Left cardiac atrium (tissue), 4 donors: ENCODE data around the gene MCF2L. TPM values are rescaled to one million over a fixed set of nuclear protein-coding genes. Genes with fewer than 3 reads are reported as not detected.
A peak's percentile ranks its signal among the peaks of the same experiment; 100 is the strongest.
"Not testable (repeated sequence)": the region's sequence is repeated elsewhere in the genome, so short reads cannot be mapped to it uniquely, and the experiment has no call there.

Source experiments
- ATAC-seq, 2 donors: fragments of 200-7000 bp; cut with Tn5 transposase; one replicate each; pipeline ENCODE4 v1.9.1; 2020; ENCODE audit warnings: mild to moderate bottlenecking in 2 of 2, moderate library complexity in 2 of 2
- DNase-seq: peaks from one replicate; pipeline ENCODE4 v3.0.0-alpha.2; 2020
- intact Hi-C, 2 donors: fragments of 100-400 bp; cut with DNase I; formaldehyde crosslinking; loops; one replicate each; pipeline versions ENCODE4 v1.14.1 to v1.15.1; 2022 to 2023
- total RNA-seq, 2 donors: library from RNA; stranded (reverse); fragmentation: NEBNext Ultra II Directional; extraction: Animal tissue kit (Norgen Biotek cat#: 25700); gene quantifications; one replicate each; pipeline ENCODE4 v1.2.1, GENCODE V29; 2021
- donor health status: DM: no; HTN: yes; CAD: no.
- donor health status: DM: no; HTN: yes; CAD: no; lungs with severe emphysema.
- donor health status: DM: yes; HTN: yes; CAD: no.
- donor health status: Dilated cardiomyopathy.

Gene MCF2L
- total RNA-seq, 2 donors from 2014 or later, result 39.1 to 41.6 TPM

DNA sequence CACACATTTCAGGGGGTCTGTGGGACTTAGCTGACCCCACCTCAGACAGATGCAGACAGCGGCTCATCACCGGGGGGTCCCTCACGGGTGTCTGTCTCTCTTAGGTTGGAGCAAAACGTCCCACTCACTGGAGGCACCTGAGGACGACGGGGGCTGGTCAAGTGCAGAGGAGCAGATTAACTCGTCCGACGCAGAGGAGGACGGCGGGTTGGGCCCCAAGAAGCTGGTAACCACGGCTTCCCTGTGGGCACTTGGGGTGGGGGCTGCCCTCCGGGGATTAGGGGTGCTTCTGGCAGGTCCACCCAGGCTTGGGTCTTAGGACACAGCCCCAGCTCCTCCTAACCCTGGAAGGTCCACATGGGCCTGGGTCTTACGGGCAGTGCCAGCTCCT, 125.4 kb downstream of the MCF2L start:
- no peak for ATAC-seq
- no peak for DNase-seq
- intact Hi-C loops, result no loop called here

DNA sequence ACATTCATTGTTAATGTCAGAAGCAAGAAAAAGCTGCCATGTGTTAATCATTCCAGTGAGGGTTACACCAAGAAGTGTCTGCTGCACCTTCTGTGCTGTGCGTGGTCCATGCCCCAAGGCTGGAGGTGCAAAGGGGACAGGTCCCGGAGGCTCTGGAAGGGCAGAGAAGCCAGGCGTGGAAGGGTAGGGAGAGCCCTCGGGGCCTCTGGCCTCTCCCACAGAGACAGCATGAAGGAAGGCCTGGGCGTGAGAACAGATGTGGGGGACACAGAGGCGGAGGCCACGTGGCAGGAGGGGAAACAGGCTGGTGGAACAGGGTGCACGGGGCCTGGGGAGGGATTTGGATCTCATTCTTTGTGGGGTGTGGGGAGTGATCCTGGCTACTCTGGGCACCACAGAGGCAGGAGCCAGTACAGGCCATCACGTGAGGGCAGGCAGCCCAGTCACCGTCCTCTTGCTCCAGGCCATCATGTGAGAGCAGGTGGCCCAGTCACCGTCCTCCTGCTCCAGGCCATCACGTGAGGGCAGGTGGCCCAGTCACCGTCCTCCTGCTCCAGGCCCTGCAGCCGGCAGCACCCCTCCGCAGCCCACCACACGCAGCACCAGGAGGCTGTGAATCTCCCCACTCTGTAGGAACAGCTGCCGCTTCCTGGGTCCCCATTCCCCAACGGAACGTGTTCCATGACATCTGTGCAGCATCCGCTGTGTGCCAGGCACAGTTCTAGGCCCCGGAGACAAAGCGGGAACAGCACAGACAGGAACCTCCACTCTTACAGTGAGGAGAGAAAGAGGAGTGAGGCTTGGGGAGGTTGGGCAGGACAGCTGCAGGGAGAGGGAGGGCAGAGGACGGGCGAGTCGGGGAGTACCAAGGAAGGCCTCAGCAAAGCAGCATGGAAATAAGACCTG, 126.4 kb downstream of the MCF2L start:
- intact Hi-C loops, result no loop called here
- DNase-seq (no peak), ATAC-seq (no peak)

DNA sequence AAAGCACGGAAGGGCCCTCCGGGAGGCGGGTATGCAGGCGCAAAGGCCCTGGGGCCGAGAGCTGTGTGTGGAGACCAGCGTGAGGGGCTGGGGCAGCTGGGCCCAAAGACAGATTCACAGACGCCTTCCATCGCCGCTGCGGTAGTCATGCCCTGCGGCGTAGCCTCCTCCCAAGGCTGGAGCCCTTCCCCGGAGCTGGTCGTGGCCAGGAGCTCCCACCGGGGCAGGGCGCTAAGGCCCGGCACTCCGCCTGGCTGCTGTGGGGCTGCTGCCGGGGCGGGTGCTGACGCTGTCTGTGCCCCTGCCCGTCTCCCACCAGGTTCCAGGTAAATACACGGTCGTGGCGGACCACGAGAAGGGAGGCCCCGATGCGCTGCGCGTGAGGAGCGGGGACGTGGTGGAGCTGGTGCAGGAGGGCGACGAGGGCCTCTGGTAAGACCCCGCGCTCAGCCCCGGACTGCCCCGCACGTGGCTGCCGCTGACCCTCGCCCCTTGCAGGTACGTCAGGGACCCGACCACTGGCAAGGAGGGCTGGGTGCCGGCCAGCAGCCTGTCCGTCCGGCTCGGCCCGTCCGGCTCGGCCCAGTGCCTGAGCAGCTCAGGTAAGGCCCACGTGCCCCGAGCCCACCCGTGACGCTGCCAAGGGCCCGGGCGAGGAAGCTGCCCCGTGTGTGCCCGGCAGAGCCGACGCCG, 127.2 kb downstream of the MCF2L start:
- no peak for ATAC-seq
- DNase-seq, result no peak

DNA sequence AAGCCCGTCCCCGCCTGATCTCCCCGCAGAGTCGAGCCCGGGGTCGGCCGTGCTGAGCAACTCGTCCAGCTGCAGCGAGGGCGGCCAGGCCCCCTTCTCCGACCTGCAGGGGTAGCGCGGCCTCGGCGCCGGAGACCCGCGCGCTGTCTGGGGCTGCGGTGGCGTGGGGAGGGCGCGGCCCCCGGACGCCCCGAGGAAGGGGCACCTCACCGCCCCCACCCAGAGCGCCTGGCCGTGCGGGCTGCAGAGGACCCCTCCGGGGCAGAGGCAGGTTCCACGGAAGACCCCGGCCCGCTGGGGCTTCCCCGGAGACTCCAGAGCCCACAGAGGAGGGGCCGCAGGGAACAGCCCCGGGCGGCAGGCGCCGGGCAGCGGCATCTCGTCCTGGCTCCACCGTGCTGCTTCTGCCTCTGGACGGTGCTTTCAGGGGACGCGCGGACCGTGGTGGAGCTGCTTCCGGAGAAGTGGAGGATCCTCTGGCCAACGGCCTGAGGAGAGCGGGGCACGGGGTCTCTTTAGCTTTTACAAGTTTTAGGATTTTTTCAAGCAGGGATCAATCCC, 127.8 kb downstream of the MCF2L start:
- DNase-seq, result no peak
- no peak for ATAC-seq
- intact Hi-C loops, result no loop called here

More for the DNA sequence above, 127.2 kb downstream of the MCF2L start:
- intact Hi-C loops, result no loop called here

DNA sequence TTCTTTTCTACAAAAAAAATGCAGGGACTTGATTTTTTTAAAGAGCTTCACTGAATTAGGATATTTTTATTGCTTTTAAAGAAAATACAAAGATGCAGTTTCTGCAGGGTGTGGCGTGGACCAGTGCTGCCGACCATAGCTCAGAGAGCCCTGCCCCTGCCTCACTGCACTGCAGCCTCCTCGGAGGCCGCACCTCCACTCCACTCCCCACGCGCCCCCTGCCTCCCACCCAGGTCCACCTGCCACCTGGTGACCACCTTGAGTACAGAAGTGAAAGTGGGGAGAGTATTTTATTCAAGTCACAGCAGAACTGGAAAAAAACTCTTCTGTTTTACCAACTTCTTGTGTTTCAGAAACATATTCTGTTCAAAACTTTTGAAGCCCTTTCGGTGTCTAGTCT, 128.6 kb downstream of the MCF2L start:
- ATAC-seq, result no peak
- no peak for DNase-seq
- intact Hi-C loops, result no loop called here

DNA sequence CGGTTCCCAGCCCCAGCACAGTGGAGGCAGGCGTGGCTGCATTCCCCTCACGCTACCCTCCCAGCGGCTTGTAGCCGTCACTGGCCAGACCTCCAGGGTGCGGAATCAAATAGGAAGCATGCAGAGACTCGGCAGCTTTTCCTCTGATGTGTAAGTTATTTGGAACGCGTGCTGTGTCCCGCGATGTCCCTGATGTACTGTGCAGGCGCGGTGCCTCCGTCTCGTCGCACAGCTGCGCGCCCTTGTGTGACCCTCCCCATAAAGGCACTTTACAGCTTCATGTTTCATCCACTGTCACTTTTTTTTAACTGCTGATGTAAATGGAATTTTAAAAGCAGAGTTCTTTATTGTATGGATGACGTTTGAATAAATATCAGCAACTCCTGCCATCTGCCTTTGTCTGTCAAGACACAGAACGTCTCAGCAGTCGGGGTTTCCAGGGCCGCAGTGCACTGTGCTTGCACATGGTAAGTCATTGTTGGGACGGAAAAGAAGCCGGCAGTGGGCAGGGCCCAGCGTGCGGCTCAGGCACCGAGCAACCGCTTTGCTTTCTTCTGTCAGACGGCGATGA, 129.2 kb downstream of the MCF2L start:
- intact Hi-C loops, result no loop called here
- DNase-seq (no peak), ATAC-seq (no peak)

DNA sequence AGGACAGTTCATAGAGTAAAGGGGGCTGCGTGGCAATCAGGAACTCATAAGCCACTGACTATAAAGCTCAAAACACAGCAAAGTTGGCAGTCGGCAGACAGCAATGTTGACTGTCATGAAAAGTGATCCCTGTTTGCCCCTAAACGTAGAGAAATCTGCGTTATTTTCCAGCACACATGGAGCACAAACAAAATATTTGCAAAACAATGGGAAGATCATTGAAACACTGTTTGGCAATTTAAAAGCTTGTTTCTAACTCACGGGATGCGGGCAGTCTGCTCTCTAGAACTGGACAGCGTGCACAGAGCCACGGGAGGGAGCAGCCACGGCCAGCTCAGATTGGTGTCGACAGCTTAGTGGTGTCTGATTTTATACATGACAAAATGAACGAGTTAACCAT, 130.1 kb downstream of the MCF2L start:
- no peak for ATAC-seq

DNA sequence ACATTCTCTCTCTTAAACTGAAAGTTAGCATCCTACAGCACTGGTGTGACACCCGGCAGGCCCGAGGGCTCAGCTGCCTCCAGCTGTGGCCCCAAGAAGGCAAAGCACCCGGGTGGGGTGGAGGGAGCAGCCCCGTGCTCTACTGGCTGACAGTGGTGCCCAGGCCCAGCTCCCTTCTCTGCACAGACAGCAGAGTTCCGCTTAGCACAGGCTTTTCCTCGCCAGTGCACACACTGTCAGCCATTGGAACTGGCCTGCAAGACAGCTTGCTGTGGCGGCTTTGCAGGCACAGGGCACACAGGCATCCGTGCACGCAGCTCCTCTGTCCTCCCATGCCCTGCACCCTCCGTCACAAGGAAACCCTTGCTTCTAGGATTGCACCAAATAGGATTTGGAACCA, 133.3 kb downstream of the MCF2L start:
- ATAC-seq, intact Hi-C loops, DNase-seq: not testable (repeated sequence)

More for the DNA sequence above, 130.1 kb downstream of the MCF2L start:
- intact Hi-C loops, result no loop called here
- no peak for DNase-seq

DNA sequence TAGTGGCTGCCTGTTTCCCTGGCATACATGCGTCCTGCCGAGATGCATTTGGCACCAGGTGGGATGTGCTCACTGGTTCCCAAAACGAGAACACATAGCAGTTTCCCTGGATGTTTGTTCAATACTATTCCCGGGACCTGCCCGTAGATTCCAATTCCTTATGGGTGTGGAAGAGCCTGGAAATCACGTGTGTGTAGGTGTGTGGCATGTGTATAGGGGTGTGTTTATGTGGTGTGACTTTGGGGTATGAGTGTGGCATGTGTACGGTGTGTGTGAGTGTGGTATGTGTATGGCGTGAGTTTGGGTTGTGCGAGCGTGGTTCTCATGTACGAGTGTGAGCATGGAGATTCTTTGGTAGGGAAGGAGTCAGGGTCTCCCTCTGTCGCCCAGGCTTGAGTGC, 133.7 kb downstream of the MCF2L start:
- ATAC-seq, result no peak
- DNase-seq, result no peak
- intact Hi-C loops, result no loop called here

DNA sequence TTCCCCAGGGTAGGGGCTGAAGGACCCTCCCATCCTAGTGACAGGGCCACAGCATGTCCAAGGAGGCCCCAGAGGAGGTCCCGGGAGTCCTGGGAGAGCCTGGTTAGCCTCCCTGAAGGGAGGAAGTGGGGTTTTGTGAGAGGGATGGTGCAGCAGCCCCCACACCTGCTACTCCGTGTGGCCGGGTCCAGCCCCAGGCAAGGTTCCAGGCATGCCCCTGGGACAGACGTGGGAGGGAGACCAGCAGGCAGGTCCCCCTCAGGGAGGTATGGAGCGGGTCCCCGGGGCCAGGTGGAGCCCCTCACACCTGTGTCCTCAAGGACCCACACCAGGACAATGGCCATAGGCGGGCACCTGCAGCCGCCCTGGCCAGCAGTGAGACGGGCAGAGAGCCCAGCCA, 134.6 kb downstream of the MCF2L start:
- intact Hi-C loops, result no loop called here
- ATAC-seq (peak in 1 of 2 donors; percentile 27), DNase-seq (no peak)

DNA sequence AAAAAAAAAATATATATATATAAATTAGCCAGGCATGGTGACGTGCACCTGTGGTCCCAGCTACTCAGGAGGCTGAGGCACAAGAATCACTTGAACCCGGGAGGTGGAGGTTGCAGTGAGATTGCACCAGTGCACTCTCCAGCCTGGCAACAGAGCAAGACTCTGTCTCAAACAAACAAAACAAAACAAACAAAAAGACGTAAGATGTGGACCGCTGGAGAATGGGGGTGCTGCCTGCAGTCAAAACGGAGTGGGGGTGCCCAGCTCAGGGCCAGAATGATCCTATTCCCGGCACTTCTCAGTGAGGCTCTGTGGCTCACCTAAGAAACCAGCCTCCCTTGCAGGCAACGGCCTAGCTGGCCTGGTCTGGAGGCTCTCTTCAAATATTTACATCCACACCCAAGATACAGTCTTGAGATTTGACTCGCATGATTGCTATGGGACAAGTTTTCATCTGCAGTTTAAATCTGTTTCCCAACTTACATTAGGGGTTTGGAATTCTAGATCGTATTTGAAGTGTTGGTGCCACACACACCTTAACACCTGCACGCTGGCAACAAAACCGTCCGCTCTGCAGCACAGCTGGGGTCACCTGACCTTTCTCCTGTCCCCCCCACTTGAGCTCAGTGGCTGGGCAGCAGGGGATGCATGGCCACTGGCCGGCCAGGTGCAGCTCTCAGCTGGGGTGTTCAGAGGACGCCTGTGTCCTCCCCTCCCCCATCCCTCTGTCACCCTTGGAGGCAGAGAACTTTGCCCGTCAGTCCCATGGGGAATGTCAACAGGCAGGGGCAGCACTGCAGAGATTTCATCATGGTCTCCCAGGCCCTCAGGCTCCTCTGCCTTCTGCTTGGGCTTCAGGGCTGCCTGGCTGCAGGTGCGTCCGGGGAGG, 136.3 kb downstream of the MCF2L start, which contains the start of gene F7:
TSS of gene F7 (plus strand) at position 760 of the 889 bp plus-strand sequence. CDS start at position 811, 51 bp downstream.
- intact Hi-C loops, result no loop called here
- DNase-seq (no peak), ATAC-seq (no peak)

DNA sequence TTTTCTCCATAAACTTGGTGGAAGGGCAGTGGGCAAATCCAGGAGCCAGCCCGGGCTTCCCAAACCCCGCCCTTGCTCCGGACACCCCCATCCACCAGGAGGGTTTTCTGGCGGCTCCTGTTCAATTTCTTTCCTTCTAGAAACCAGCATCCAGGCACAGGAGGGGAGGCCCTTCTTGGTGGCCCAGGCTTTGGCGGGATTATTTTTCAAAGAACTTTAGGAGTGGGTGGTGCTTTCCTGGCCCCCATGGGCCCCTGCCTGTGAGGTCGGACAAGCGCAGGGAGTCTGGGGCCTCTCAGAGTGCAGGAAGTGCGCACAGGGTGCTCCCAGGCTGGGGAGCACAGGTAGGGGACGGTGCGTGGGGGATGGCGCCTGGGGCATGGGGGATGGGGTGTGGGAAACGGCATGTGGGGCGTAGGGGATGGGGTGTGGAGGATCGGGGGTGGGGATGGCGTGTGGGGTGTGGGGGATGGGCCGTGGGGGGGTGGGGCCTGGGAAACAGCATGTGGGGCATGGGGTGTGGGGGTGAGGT, 137.0 kb downstream of the MCF2L start:
- ATAC-seq (no peak), DNase-seq (no peak)
- intact Hi-C loops, result no loop called here

DNA sequence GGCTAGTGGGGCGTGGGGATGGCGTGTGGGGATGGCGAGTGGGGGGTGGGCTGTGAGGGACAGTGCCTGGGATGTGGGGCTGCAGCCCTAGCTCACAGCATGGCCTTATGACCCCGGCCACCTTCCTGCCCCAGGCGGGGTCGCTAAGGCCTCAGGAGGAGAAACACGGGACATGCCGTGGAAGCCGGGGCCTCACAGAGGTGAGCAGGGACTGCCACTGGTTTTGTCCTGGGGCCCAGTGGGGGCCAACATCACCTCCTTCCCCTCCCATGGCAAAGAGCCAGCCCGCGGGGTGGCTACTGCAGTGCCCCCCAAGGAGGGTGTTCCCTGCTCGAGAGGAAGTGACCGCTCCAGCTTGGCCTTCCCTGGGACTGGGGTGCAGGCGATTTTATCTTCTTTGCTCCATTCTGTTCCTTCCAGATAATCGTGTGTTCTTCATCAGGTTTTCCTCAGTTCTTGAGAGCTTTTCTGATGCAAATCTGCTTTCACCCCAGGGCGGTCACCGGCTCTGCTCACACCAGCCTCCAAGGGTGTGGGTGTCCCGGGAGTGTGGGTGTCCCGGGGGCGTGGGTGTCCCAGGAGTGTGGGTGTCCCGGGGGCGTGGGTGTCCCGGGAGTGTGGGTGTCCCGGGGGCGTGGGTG, 137.8 kb downstream of the MCF2L start:
- no peak for DNase-seq

DNA sequence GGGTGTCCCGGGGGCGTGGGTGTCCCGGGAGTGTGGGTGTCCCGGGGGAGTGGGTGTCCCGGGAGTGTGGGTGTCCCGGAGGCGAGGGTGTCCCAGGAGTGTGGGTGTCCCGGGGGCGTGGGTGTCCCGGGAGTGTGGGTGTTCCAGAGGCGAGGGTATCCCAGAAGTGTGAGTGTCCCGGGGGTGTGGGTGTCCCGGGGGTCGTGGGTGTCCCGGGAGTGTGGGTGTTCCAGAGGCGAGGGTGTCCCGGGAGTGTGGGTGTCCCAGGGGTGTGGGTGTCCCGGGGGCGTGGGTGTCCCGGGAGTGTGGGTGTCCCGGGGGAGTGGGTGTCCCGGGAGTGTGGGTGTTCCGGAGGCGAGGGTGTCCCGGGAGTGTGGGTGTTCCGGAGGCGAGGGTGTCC, 139.5 kb downstream of the MCF2L start:
- ATAC-seq, intact Hi-C loops: not testable (repeated sequence)
- peak; percentile 3 for DNase-seq

More for the DNA sequence above, 137.8 kb downstream of the MCF2L start:
- intact Hi-C loops, result no loop called here
- no peak for ATAC-seq

DNA sequence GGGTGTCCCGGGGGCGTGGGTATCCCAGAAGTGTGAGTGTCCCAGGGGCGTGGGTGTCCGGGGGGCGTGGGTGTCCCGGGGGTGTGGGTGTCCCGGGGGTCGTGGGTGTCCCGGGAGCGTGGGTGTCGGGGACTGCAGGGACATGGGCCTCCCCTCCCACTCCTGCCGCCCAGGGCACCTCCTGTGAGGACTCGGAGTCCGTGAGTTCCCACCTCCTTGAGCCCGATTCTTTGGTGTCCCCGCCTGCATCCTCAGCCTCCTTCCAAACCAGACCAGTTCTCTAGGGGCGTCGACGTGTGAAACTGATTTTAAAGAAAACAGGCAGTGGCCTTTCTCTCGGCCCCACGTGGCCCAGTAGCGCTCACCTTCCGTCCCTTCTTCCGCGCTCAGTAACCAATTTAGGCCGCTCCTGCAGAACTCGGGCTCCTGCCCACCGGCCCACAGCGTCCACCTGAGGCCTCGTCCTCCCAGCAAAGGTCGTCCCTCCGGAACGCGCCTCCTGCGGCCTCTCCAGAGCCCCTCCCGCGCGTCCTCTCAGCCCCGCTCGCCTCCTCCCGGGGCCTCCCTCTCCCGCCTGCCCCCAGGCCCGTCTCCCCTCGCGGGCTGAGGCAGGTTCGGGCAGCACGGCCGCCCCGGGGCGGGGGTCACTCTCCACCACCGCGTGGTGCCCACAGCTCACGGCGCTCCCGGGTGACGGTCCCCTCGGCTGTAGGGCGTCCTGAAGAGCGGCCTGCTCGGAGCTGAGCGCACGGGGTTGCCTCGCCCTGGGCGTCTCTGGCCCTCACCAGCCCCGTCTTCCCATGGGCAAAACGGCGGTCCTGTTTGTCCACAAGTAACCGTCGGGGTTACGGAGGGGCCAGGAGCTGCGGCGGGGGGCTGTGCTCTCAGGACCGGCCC, 140.4 kb downstream of the MCF2L start:
- ATAC-seq (peak in 1 of 2 donors; percentile 25), DNase-seq (peak; percentile 24)
- intact Hi-C loops, result no loop called here

DNA sequence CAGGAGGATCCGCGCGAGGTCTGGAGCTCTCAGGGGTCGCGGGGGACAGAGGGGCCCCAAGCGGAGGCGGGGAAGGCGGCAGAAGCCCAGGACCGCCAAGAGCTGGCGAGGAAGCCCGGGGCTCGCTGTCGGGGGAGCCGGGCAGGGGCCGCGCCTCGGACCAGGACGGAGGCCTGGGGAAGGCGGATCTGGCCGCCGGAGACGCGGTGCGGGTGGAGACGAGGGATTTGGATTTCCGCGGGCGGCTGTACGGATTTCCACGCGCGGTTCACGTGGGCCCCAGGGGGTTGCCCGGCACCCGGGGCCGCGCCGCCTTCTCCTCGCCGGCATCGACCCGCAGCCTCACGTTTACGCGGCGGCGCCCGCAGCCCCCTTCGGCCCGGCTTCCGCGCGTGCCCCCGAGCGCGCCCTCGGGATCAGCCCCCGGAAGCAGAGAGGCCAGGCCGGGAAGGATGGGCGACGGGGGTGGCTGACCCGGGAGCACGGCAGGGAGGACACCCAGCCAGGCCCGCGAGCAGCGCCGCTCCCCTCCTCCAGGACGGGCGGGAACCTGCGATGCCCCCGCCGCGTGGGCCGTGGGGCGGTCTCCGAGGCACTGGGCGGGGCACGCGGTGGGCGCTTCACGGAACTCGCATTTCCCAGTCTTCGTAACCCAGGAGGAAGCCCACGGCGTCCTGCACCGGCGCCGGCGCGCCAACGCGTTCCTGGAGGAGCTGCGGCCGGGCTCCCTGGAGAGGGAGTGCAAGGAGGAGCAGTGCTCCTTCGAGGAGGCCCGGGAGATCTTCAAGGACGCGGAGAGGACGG, 141.2 kb downstream of the MCF2L start:
- intact Hi-C loops, result no loop called here
- DNase-seq, result peak; percentile 31
- ATAC-seq, result peak; percentile 59 to 70
